Stimulated activated CD4-positive, alpha-beta T cell treated with anti-CD3 and anti-CD28 coated beads, Interleukin-15, amount 100 ng/mL, for 48 hours (primary cell): ENCODE measurements around the gene COG5.
A peak's percentile ranks its signal among the peaks of the same experiment; 100 is the strongest.

Experiments used
- DNase-seq, 2 donors: peaks; one replicate each; pipeline ENCODE4 v3.0.0-alpha.2; 2020; ENCODE audit warnings: low read depth in 2 of 2

COG5 gene

DNA sequence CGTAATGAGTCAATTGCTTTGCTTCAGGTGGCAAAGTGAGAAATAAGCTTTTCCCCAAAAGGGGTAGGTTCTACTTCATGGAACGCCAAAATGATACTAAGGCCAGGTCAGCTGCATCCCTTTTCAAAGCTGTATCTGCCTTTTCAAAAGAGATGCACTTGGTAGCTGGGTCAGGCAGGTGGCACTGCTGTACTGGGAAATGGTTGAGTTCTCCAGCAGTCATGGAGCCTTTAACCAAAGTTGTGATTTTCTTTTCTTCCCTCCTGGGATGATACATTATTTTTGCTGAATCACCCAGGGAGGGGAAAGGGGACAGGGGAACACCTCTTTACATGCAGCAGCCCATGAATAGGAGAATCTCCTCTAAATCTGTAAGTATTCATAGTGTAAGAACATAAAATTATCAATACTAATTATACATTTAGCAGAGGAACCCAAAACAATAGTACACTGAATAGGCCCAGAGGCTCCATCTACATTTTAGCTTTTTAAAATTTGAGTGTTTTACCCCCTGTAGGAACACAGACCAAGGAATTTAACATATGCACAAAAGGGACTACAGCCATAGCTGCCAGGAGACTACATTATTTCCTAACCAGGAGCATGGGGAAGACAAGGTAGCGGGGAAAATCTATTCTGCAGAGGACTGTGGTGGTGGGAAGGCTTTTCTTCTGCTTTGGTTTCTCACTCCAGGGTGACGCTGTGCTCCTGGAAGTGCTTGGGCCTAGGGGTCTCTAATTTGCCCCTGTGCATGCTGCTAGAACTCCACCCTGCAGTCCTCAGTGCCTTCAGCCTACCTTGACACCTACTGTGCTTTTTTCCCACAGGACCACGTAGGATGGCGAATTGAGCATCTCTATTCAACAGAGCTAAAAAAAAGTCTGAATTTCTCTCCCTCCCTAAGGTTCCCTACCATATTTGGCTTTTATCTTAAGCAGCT is 100.3 kb downstream of the COG5 start:
- peak in 1 of 2 donors; percentile 11 for DNase-seq

DNA sequence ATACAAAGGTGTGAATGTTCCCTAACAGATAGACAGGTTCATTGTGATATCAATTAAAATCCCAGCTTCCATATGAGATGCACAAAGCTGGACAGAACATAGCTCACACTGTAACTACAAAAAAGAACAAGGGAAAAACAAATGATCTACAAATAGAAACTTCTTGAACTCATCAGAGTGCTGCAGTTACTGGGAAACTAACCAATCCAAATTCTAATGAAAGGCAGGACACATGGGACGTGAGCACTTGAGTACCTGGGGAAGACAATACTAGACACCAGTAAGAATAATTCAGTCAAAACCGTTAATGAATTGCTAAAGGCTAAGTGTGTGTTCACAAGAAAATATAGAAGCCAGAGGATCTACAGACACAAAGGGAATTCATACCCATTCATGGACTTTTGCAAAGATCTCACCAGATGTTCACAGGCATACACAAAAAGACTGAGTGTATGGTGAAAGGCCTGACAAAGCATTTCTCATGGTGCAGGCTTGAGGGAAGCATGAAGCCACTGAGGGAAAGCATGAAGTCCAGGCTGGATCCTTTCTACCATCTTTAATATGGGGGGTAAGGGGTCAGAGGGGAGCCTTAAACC is 101.7 kb downstream of the COG5 start:
- no peak for DNase-seq

DNA sequence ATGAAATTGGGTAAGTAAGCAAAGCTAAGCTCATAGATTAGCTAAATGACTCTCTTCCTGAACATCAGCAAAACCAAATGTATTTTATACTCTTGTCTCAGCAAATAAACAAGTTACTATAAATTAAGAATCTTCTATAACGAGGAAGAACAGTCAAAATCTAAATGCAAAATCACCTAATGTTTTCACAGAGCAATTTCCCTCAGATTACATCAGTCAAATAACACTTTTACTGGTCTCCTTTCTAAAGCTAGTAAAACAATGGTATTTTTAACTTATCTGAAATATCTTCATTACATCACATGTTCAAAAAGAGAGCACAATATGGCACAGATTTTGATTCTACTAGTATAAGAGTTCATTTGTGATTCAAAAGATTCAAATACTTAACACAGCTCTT is 110.3 kb downstream of the COG5 start:
- DNase-seq = no peak

DNA sequence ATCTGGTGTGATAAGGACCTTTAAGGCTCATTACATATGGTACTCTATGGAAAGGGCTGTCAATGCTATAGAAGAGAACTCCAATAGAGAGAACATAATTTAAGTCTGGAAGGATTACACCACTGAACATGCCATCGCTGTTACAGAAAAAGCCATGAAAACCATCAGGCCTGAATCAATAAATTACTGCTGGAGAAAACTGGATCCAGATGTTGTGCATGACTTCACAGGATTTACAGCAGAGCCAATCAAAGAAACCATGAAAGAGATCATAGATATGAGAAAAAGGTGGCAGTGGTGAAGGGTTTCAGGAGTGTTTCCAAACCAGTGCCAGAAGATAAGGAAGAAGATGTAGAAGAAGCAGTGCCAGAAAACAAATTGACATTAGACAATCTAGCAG is 112.8 kb downstream of the COG5 start:
- DNase-seq = no peak

DNA sequence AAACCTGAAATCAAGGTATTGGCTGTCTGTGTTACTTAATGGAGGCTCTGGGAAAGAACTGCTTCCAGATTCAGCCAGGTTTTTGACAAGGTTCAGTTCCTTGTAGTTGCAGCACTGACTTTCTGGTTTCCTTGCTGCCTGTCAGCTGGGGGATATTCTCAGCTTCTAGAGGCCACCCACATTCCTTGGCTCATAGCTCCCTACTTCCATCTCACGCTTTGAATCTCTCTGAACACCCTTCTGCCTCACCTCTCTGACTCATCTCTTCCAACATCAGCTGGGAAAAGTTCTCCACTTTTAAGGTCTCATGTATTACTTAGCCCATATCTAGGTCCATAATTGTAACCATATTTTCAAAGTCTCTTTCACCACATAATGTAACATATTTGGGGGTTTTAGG is 116.7 kb downstream of the COG5 start:
- DNase-seq = no peak

DNA sequence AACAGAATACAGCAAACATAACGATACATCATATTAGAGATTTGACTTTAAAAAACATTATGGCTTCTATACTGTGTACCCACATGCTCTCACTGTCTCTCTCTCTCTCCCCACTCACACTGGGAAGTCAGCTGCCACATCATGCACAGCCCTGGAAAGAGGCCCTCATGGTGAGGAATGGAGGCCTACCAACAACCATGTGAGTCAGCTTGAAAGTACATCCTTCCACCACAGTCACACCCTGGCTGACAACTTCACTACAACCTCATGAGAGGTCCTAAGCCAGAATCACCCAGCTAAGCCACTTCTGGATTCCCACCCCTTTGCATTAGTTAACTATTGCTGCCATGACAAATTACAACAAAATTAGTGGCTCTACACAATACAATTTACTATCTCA is 117.2 kb downstream of the COG5 start:
- peak; percentile 4 to 7 for DNase-seq

DNA sequence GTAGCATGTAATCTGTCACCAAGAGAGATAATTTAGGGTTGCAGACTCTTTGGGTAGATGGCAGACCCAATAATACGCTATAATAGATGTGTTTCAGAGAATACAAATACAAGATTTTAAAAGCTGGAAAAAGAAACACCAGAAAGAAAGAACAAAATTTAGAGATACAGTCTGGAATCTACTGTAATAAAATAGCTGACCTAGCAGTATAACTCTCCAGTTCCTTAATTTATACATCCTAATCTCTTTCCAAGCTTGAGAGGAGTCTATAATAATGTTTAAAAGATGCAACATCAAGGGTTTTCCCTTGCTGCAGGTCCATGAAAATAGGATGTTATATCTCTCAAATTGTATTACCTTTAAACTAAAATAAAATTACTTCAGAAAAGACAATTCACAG is 121.0 kb downstream of the COG5 start:
- DNase-seq = no peak

DNA sequence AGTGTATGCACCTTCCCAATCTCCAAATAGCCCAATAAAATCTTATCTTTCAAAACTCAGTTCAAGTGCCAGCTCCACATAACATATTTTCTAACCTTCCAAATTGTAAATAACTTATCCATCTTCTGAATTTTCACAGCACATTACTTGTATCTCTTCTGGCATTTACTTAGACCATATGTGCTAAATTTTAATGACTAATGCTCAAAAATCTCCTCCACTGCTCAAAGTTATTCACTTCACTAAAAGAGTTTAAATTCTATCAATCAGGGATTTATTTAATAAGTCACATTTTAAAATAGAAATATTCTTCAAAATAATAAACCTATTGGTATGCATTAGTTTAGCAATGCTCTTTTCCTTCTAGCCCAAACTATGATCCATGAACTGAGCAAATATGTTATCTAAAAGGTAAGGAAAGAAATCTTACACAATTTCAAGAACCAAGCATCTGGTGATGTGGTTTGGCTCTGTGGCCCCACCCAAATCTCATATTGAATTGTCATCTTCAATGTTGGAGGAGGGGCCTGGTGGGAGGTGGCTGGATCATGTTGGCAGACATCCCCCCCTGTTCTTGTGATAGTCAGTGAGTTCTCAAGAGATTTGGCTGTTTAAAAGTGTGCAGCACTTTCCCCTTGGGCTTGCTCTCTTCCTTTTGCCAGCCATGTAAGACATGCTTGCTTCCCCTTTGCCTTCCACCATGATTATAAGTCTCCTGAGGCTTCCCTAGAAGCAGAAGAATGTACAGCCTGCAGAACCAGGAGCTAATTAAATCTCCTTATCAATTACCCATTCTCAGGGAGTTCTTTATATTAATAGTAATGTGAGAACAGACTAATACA is 121.9 kb downstream of the COG5 start:
- DNase-seq = no peak

DNA sequence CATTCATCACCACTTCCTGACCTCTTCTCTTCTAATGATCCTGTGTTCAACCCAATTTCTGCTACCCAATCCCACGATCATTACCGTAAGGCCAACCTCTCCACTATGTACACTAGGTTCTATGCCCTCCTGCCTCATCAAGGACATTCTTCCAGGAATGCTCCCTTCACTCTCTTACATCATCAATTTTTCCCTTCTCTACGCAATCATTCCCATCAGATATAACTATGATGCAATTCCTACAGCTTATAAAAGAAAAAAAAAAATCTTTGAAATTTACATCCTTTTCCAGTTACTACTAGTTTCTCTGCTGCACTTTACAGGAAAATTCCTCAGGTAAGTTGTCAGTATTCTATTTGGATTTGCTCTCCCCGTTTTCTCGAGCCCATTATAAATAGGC is 124.7 kb downstream of the COG5 start:
- DNase-seq = no peak

DNA sequence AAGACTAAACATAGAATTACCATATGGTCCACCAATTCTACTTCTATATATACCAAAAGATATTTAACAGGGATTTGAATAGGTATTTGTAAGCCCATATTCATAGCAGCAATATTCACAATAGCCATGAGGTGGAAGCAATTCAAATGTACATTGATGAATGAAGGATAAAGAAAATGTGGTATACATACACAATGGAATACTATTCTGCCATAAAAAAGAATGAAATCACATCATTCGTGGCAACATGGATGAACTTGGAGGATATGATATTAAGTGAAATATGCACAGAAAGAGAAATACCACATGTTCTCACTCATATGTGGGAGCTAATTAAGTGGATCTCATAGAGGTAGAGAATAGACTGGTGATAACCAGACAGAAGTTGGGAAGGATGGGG is 128.0 kb downstream of the COG5 start:
- no peak for DNase-seq

DNA sequence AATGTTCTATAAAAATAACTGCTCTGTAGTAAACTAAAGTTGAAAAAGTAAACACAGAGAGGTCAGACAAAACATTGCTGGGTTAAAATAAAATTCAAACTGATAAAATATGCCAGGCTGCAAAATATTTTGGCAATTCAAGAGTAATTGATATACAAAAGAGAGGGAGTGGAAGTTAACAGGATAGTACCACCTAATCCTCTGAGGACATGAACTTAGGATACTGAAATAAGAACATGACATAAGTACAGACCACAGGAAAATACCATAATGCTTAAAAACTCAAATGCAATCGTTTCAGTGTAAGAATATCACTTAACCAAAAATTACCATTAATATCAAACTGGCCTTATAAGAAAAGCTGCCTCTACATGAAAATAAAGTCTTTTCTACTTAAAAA is 131.5 kb downstream of the COG5 start:
- no peak for DNase-seq

DNA sequence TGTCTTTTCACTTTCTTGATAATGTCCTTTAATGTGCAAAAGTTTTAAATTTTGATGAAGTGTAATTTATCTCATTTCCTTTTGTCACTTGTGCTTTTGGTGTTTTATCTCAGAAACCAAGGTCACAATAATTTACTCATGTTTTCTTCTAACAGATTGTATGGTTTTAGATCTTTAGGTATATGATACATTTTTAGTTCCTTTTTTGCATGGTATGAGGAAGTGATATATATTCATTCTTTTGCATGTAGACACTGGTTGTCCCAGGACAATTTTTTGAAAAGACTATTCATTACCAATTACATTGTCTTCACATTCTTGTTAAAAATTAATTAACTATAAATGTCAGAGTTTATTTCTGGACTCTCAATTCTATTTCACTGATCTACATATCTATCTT is 133.7 kb downstream of the COG5 start:
- DNase-seq = no peak

DNA sequence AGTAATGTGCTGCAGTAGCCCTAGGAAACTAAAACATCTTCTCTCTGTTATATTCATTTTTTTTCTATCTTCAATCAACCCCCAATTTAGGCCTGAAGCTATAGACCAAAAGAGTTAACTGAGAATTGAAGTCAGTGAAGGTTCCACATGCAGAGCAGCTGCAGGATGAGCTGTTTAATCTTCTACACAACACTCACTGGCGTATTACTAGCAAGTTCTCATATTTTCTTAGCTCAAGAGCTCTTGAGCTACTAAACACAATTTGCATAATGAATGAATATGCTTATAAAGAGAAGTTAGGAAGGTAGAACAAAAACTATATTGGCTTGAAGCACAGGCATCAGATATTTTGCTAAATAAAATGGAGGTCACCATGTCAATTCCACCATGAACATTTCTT is 135.1 kb downstream of the COG5 start:
- DNase-seq = no peak

DNA sequence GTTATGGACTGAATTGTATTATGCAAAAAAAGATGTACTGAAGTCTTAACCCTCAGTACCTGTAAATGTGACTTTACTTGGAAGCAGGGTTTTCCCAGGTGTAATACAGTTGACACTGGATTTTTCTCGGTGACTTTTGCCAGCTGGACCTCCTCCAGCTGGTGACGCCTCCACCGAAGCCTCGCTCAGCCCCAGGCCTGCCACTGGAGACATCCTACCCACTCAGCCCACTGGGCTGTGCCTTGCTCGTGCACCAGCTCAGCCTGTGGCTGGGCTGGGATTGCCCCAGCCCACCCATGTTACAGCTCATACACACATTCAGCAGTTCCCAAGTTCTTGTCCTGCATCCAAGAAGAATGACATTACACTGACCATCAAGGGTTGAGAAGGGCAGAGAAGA is 136.3 kb downstream of the COG5 start:
- no peak for DNase-seq

DNA sequence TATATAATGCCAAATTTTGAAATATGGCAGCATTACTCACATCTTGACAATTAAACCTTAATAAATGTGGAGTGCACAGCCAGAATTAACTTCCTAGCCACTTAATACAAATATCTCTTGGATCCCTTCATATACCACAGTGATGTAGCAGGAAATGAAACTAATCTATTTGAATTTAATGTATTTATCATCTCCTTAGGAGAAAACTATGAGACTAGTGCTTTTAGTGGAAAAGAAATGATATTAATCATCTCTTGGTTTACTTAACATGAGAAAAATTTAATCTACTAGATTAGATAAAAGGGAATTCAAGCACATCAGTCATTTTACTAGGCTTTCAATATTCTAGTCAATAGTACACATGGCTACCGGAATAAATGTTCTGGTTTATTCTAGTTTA is 149.5 kb downstream of the COG5 start:
- DNase-seq = no peak

DNA sequence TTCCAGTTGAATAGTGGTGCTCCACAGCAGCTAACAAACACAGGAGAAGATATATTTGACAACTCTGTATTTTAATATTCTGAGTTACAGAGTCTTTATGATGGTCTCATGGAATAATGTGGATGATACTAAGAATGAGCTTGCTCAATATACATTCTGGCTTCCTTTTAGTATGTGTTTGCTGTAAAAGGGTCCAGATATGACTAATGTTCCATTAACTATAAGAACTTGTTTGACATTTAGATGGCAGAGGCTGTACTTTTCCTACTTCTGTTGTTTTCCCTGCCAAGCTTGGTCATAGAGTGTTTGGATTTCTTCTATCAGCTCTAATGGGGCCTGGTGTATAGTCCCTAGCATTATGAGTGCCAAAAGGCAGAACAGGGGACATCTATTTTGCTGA is 155.4 kb downstream of the COG5 start:
- DNase-seq = no peak

DNA sequence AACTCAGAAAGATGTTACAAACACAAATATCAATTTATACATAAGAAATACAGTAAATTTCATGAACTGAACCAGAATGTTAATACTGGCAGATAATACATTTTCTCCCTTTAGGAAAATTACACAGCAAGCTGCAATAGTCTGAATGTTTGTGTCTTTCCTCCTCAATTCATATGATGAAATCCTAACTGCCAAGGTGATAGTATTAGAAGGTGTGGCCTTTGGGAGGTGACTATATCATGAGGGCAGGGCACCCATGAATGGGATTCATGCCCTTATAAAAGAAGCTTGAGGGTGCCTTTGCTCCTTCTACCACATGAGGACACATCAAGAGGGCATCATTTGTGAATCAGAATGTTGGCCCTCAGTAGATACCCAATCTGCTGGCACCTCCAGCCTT is 158.2 kb downstream of the COG5 start:
- DNase-seq = no peak

DNA sequence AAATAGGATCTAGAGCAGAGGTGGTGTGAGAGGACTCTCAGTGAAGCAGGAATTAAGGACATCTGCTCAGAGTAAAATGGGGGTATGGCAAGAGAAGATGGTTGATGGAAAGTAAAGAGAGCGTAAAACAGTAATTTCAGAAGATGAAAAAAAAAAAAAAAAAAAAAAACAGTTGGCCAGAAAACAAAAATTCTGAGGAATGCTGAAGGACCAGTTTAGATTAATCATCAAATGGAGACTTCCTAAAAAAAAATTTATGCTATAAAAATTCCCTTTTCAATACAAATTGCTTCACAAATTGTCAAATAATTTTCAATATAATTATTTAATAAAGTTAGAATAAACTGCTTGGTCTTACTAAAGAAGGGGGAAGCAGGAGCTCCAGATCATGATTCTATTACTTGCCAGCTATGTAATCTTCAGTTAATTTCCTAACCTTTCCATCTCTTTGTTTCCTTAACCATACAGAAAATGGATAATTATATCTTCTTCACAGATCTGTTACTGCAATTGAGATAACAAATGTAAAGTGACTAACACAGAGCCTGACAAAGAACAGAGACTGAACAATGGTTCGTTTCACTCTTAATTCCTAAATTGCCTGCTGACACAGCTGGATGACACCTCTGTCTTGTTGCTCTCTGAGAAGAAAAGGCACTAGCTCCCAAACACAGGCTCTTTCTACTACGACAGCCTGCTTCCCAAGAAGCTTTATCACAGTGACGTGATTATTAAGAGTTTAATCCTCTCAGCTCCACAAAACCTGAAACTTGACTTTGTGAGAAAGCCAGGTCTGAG is 158.8 kb downstream of the COG5 start:
- no peak for DNase-seq

DNA sequence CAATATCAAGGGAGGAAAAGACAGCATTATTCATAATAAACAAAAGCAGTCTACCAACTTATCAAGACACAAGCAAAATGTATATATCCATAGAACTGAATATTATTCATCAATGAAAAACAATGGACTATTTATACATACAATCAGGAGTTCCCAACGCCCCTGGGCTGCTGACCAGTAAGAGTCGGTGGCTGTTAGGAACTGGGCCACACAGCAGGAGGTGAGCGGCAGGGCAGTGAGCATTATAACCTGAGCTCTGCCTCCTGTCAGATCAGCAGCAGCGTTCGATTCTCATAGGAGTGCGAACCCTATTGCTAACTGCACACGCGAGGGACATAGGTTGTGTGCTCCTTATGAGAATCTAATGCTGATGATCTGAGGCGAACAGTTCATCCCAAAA is 165.6 kb downstream of the COG5 start:
- DNase-seq = no peak

DNA sequence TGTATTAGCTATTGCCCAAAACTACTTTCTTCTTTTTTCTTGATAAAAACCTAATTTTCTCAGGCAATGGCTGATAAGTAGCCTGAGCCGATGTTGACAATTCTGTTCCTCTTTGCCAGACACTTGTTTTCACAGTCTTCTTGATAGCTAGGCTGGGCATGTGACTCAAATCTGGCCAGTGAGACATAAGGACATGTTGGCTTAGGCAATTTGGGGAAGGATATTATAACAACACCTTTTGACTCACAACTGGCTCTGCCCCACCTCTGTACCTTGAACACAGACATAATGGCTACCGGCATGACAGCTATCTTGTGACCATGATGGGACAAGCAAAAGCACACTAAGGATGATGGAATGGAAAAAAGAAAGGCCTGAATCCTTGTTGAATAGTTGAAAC is 166.7 kb downstream of the COG5 start:
- no peak for DNase-seq

DNA sequence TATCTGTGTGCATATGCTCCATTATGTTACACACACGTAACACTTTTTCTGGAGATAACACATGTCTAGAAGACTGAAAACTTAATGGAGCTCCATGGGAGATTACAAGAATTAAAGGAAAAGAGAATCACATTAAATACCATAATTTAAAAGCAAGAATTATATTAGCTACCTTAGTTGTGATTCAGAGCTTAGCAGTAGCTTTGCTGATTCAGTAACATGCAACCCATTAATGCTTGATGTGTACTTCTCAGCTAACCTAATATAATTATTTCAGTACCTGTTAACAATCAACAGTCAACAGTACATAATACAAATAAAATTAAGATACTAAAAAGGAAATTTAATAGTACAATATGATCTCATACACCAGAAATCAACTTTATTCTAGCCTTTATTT is 167.6 kb downstream of the COG5 start:
- no peak for DNase-seq

DNA sequence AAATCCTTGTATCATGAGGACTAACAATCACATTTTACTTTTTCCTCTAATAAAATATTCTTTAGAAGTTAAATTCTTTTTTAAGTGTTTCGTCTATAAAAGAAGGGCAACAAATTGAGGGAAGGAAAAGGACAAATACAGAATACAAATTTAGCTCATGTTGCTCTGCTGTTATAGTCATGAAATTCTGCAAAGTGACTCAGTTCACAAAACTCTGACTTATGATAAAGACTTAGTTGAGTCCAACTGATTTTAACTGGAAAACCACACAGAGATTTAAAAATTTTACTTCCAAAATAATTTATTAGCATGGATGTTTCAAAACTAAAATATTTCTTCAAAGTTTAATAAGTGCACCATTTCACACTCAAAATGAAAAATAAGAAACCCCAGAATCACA is 168.9 kb downstream of the COG5 start:
- DNase-seq = no peak
